GM12878 (cell line): ENCODE results near the gene ALDH1A2. TPM values are rescaled to one million over a fixed set of nuclear protein-coding genes. Genes with fewer than 3 reads are reported as not detected.

Experiments used
- ATAC-seq: fragments of 200-7000 bp; cut with Tn5 transposase; 3 replicates; pipeline ENCODE4 v1.9.1; 2020; ENCODE audit warnings: mild to moderate bottlenecking, moderate library complexity
- BruUV-seq: library from RNA; stranded (reverse); fragments of 400-500 nt; replicated peaks from 2 replicates; lab custom pipeline; 2021; lab: Mats Ljungman, UMichigan
- CTCF ChIA-PET: fragments of 300-600 bp; sonication (Branson Sonifier 250); formaldehyde crosslinking; extraction: SDS; loops from one replicate; lab custom pipeline; 2021; ENCODE audit warnings: inconsistent platforms; lab: Yijun Ruan, JAX
- POLR2A ChIA-PET: fragments of 350-600 bp; formaldehyde crosslinking; extraction: SDS; loops from one replicate; lab custom pipeline; 2021; ENCODE audit warnings: inconsistent platforms; lab: Charles Lee
- RAD21 ChIA-PET: fragments of 300-600 bp; sonication (Branson Sonifier 250); formaldehyde crosslinking; loops from one replicate; lab custom pipeline; 2023; ENCODE audit warnings: antibody characterized with exemption; ENCODE audit not compliant: unreplicated experiment; lab: Charles Lee
- SMC1A ChIA-PET: fragments of 300-600 bp; sonication (Branson Sonifier 250); formaldehyde crosslinking; loops from one replicate; lab custom pipeline; 2023; ENCODE audit not compliant: unreplicated experiment, uncharacterized antibody; lab: Charles Lee
- DNase-seq: peaks from one replicate; pipeline ENCODE4 v3.0.0-alpha.2; 2011; ENCODE audit warnings: low read depth, low spot score
- FAIRE-seq: peaks from 3 replicates; lab custom pipeline; 2011; peaks lifted over from hg19 to GRCh38; lab: Jason Lieb, UNC
- H2AFZ ChIP-seq: 2 replicates; pipeline ENCODE4 v1.6.0; 2011; ENCODE audit warnings: low read depth, low read length, control low read depth; ENCODE audit not compliant: control insufficient read depth
- H3K27ac ChIP-seq: 2 replicates; pipeline ENCODE4 v1.5.1; 2011; ENCODE audit warnings: control low read depth; ENCODE audit not compliant: control insufficient read depth, insufficient read depth
- H3K27me3 ChIP-seq, 2 experiments: replicated peaks in 1 of 2; 2 replicates each; pipeline versions ENCODE4 v1.6.0 to v1.6.1; 2011; ENCODE audit warnings: low read length in 1 of 2; ENCODE audit not compliant: control insufficient read depth in 2 of 2, insufficient read depth in 2 of 2
- H3K36me3 ChIP-seq, 2 experiments: 2 replicates each; pipeline ENCODE4 v1.5.1; 2011; ENCODE audit warnings: low read length in 1 of 2; ENCODE audit not compliant: control insufficient read depth in 2 of 2, insufficient read depth in 2 of 2
- H3K4me1 ChIP-seq: 2 replicates; pipeline ENCODE4 v1.6.1; 2011; ENCODE audit warnings: mild to moderate bottlenecking, low read length, moderate library complexity, mixed read lengths; ENCODE audit not compliant: control insufficient read depth, insufficient read depth
- H3K4me2 ChIP-seq: 2 replicates; pipeline ENCODE4 v1.6.0; 2011; ENCODE audit warnings: control low read depth; ENCODE audit not compliant: control insufficient read depth, insufficient read depth
- H3K4me3 ChIP-seq: fragments of 200-600 bp; sonication (generic); 2 replicates; pipeline ENCODE4 v1.5.1; 2016
- H3K79me2 ChIP-seq: 2 replicates; pipeline ENCODE4 v1.6.0; 2011; ENCODE audit warnings: low read length; ENCODE audit not compliant: control insufficient read depth, insufficient read depth
- H3K9ac ChIP-seq: 2 replicates; pipeline ENCODE4 v1.8.0; 2011; ENCODE audit warnings: low read length, control low read depth, mixed read lengths; ENCODE audit not compliant: control insufficient read depth, insufficient read depth
- H3K9me3 ChIP-seq: replicated peaks from 3 replicates; pipeline ENCODE4 v1.5.1; 2011; ENCODE audit warnings: mild to moderate bottlenecking, low read length; ENCODE audit not compliant: control insufficient read depth, insufficient read depth
- H4K20me1 ChIP-seq: 2 replicates; pipeline ENCODE4 v1.6.0; 2011; ENCODE audit not compliant: control insufficient read depth, insufficient read depth
- EP300 ChIP-seq, 2 experiments: fragments of 150-350 bp in 1 of 2; IDR thresholded peaks; 2 replicates each; pipeline ENCODE4 v1.6.1; 2011 to 2012; ENCODE audit warnings: low read depth in 2 of 2, low read length in 2 of 2, borderline replicate concordance in 1 of 2, improper control_type of control experiment in 1 of 2, inconsistent platforms in 1 of 2; ENCODE audit not compliant: control insufficient read depth in 1 of 2
- ETV6 ChIP-seq, 2 experiments: fragments of 450-650 bp in 1 of 2; IDR thresholded peaks in 1 of 2; conservative IDR thresholded peaks in 1 of 2; 2 replicates each; pipeline ENCODE4 v1.6.1; 2014; ENCODE audit warnings: antibody characterized with exemption in 1 of 2, borderline replicate concordance in 1 of 2, low read depth in 1 of 2, mild to moderate bottlenecking in 1 of 2, moderate library complexity in 1 of 2
- IRF4 ChIP-seq: IDR thresholded peaks from 2 replicates; pipeline ENCODE4 v1.6.1; 2011; ENCODE audit warnings: low read depth, low read length
- NFYA ChIP-seq: IDR thresholded peaks from 2 replicates; pipeline ENCODE4 v1.6.1; 2011; ENCODE audit warnings: low read depth, mild to moderate bottlenecking, low read length, improper control_type of control experiment, borderline replicate concordance
- PAX5 ChIP-seq: IDR thresholded peaks from 2 replicates; pipeline ENCODE4 v1.6.1; 2011; ENCODE audit warnings: low read depth, low read length, borderline replicate concordance
- POU2F2 ChIP-seq: IDR thresholded peaks from 3 replicates; pipeline ENCODE4 v1.6.1; 2011; ENCODE audit warnings: low read depth, mild to moderate bottlenecking, low read length, borderline replicate concordance
- SMAD5 ChIP-seq: IDR thresholded peaks from 2 replicates; pipeline ENCODE4 v1.6.1; 2016; ENCODE audit warnings: antibody characterized with exemption, low read depth
- SMC3 ChIP-seq: IDR thresholded peaks from 2 replicates; pipeline ENCODE4 v1.6.1; 2011; ENCODE audit warnings: low read length, improper control_type of control experiment, borderline replicate concordance
- ZZZ3 ChIP-seq: IDR thresholded peaks from 2 replicates; pipeline ENCODE4 v1.6.1; 2011; ENCODE audit warnings: low read depth; ENCODE audit not compliant: control insufficient read depth, insufficient read length
- WGBS: methylation state at CpG from one replicate; pipeline ENCODE4 v1.1.6; 2016; ENCODE audit warnings: low lambda C conversion rate; ENCODE audit not compliant: insufficient replicate concordance, insufficient coverage; ENCODE audit errors: missing lambda C conversion rate; 5-methylcytosine and 5-hydroxymethylcytosine counted together
- in situ Hi-C: fragments of 300-500 bp; cut with MboI; formaldehyde crosslinking; loops from 9 replicates; pipeline ENCODE4 v1.14.3; 2018; ENCODE audit warnings: mixed read lengths
- intact Hi-C: fragments of 100-400 bp; cut with micrococcal nuclease; formaldehyde crosslinking; loops from one replicate; pipeline ENCODE4 v1.14.2; 2022; ENCODE audit not compliant: unreplicated experiment
- polyA plus RNA-seq, 11 experiments: library from polyadenylated mRNA; depleted of rRNA in 4 of 11; unstranded in 6 of 11; stranded (reverse) in 5 of 11; fragments of >200 nt; fragmentation: Nextera tagmentation in 4 of 11; fragmentation: Illumina TruSeq in 1 of 11; extraction: Ambion mirVana in 4 of 11; extraction: Trizol in 1 of 11; gene quantifications; 1 replicate in 1 of 11; 2 replicates in 10 of 11; pipeline versions ENCODE4 v1.2.1 to v1.2.3, GENCODE V29; 2011 to 2016; ENCODE audit warnings: inconsistent platforms in 2 of 11, missing spikeins in 2 of 11, low read depth in 1 of 11
- total RNA-seq, 4 experiments: library from RNA; depleted of rRNA in 3 of 4; stranded (reverse); fragments of >200 nt in 3 of 4; fragmentation: Illumina TruSeq in 1 of 4; extraction: Trizol in 1 of 4; gene quantifications; 2 replicates each; pipeline versions ENCODE4 v1.2.1 to v1.2.3, GENCODE V29; 2013 to 2021
- TF ChIP-seq, protein P1 (sequence below): IDR thresholded peaks from 2 replicates; pipeline ENCODE4 v1.6.1; 2012; ENCODE audit warnings: low read depth, low read length, improper control_type of control experiment
- TF ChIP-seq, protein P2 (sequence below): IDR thresholded peaks from 2 replicates; pipeline ENCODE4 v1.6.1; 2012; ENCODE audit warnings: low read depth, low read length, improper control_type of control experiment
- TF ChIP-seq, protein P3 (sequence below): fragments of 450-650 bp; IDR thresholded peaks from 2 replicates; pipeline ENCODE4 v1.6.1; 2016; ENCODE audit warnings: mild to moderate bottlenecking

ALDH1A2 gene
- total and polyA plus RNA-seq, 10 of the 15 experiments (the other 5 are each of a cell fraction or from before 2014, with no cell fraction given) = 0.06 to 0.92 (median 0.18) TPM; not detected in 5

DNA sequence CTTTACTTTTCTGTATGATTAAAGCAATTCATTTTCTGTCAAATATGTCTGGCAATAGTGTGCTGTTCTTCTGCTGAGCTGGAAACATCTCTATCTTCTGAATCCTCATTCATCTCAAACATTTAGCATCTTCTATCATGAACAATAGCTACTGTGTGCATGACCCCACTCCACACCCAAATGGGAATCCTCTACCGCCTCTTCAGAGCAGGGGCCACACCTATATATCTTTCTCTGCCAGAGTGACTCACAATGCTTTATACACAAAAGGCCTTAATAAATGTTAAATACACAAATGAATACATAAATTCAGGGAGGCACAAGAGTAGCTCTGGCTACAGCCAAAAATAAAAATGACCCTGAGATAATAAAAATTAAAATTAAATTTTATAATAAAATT lies 8.0 kb downstream of the ALDH1A2 start:
- WGBS = 81% methylated on average over 1 of the region's 1 CpG
- Histone ChIP-seq H3K79me2 (no peaks in the 10 kb centered on the region), H3K4me2 (no peak overlapping the region), H3K27me3 (no peaks in the 10 kb centered on the region; a peak in 1 of 4 replicates), H3K4me3 (no peak overlapping the region), H3K36me3 (no peaks in the 10 kb centered on the region), H3K27ac (no peak overlapping the region), H3K9me3 (no peaks in the 10 kb centered on the region), H2AFZ (no peak overlapping the region), H3K4me1 (no peaks in the 10 kb centered on the region), H4K20me1 (no peaks in the 10 kb centered on the region), H3K9ac (no peak overlapping the region)
- DNase-seq (no peak), FAIRE-seq (no peak), ATAC-seq (no peak)
- in situ Hi-C loops = no loop called here
- TF ChIP-seq, protein P1, sequence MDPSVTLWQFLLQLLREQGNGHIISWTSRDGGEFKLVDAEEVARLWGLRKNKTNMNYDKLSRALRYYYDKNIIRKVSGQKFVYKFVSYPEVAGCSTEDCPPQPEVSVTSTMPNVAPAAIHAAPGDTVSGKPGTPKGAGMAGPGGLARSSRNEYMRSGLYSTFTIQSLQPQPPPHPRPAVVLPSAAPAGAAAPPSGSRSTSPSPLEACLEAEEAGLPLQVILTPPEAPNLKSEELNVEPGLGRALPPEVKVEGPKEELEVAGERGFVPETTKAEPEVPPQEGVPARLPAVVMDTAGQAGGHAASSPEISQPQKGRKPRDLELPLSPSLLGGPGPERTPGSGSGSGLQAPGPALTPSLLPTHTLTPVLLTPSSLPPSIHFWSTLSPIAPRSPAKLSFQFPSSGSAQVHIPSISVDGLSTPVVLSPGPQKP = no peak
- TF ChIP-seq IRF4 = no peak
- TF ChIP-seq EP300 (IDR thresholded peaks at IDR 0.05; ENCODE audit: borderline replicate concordance in 1 of 2, control insufficient read depth in 1 of 2, low read depth in 2 of 2, low read length in 2 of 2) = no peak
- no peak for TF ChIP-seq ZZZ3
- TF ChIP-seq POU2F2 = no peak
- TF ChIP-seq SMC3 = no peak
- TF ChIP-seq SMAD5 = no peak
- no peak for TF ChIP-seq PAX5
- TF ChIP-seq, protein P2, sequence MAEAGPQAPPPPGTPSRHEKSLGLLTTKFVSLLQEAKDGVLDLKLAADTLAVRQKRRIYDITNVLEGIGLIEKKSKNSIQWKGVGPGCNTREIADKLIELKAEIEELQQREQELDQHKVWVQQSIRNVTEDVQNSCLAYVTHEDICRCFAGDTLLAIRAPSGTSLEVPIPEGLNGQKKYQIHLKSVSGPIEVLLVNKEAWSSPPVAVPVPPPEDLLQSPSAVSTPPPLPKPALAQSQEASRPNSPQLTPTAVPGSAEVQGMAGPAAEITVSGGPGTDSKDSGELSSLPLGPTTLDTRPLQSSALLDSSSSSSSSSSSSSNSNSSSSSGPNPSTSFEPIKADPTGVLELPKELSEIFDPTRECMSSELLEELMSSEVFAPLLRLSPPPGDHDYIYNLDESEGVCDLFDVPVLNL = no peak
- TF ChIP-seq NFYA = no peak
- TF ChIP-seq ETV6 (conservative IDR thresholded peaks at IDR 0.05 in 1 of 2, IDR thresholded peaks at IDR 0.05 in 1 of 2; ENCODE audit: borderline replicate concordance in 1 of 2, low read depth in 1 of 2) = no peak
- TF ChIP-seq, protein P3, sequence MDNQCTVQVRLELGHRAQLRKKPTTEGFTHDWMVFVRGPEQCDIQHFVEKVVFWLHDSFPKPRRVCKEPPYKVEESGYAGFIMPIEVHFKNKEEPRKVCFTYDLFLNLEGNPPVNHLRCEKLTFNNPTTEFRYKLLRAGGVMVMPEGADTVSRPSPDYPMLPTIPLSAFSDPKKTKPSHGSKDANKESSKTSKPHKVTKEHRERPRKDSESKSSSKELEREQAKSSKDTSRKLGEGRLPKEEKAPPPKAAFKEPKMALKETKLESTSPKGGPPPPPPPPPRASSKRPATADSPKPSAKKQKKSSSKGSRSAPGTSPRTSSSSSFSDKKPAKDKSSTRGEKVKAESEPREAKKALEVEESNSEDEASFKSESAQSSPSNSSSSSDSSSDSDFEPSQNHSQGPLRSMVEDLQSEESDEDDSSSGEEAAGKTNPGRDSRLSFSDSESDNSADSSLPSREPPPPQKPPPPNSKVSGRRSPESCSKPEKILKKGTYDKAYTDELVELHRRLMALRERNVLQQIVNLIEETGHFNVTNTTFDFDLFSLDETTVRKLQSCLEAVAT = no peak
- POLR2A ChIA-PET = no interaction called here
- SMC1A ChIA-PET = interaction anchor here (1.2 kb wide), 1 partner anchor 124 kb away, joined by 3 read pairs; no protein-coding TSS in a partner anchor
- no TSS peak for BruUV-seq
- intact Hi-C loops = no loop called here
- CTCF ChIA-PET = interaction anchor here (1.6 to 2.4 kb wide), 2 partner anchors 13 to 15 kb away, joined by 5 to 10 read pairs; no protein-coding TSS in a partner anchor
- RAD21 ChIA-PET = no interaction called here
